GM12874 (cell line): ENCODE measurements around the gene KIF5A.

Experiments used
- TF ChIP-seq, protein P1 (sequence below): IDR thresholded peaks from 2 replicates; pipeline ENCODE4 v1.5.1; 2011; ENCODE audit warnings: low read depth, mild to moderate bottlenecking, control low read depth, low read length, moderate library complexity; ENCODE audit not compliant: insufficient read depth

Gene KIF5A

DNA sequence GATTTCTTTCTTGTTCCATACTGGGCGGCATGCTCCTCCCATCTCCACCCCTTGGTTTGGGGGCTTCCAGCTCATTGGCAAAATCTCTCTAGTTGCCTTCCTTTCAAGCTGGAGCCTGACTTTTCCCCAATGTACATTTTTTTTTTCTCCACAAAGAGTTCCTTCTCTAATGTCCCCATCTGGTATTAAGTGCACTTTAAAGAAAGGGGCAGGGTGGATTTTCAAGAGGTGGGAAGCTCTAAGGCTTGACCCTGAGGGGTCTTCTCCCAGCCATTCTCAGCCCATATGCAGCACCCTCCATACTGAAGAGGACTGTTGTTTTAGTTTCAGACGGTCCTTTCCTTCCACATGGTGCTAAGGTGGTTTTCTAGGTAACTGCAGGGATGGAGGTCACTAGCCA, 35.3 kb downstream of the KIF5A start:
- TF ChIP-seq, protein P1, sequence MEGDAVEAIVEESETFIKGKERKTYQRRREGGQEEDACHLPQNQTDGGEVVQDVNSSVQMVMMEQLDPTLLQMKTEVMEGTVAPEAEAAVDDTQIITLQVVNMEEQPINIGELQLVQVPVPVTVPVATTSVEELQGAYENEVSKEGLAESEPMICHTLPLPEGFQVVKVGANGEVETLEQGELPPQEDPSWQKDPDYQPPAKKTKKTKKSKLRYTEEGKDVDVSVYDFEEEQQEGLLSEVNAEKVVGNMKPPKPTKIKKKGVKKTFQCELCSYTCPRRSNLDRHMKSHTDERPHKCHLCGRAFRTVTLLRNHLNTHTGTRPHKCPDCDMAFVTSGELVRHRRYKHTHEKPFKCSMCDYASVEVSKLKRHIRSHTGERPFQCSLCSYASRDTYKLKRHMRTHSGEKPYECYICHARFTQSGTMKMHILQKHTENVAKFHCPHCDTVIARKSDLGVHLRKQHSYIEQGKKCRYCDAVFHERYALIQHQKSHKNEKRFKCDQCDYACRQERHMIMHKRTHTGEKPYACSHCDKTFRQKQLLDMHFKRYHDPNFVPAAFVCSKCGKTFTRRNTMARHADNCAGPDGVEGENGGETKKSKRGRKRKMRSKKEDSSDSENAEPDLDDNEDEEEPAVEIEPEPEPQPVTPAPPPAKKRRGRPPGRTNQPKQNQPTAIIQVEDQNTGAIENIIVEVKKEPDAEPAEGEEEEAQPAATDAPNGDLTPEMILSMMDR: no peak

DNA sequence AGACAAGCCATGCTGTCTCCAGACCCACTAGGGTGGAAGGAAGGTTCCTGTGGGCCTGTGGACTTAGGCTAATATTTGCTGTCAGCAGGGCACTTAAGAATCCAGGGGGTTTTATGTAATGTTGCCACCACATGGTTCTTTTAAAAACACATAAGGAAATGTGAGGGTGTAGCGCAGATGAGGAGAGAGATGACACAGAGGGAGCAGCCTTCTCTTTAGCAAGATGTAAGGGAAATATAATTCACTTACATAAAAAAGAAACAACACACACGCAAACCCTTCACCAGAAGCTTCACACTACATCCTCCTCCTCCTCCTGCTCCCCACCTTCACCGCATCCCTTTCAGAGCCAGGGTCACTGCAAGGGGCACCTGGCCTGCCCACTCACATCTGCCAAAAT, 36.3 kb downstream of the KIF5A start:
- TF ChIP-seq, protein P1: no peak

GRCh38 chr12:57586832-57587429, 37.1 kb downstream of the KIF5A start:
- TF ChIP-seq, protein P1: no peak

DNA sequence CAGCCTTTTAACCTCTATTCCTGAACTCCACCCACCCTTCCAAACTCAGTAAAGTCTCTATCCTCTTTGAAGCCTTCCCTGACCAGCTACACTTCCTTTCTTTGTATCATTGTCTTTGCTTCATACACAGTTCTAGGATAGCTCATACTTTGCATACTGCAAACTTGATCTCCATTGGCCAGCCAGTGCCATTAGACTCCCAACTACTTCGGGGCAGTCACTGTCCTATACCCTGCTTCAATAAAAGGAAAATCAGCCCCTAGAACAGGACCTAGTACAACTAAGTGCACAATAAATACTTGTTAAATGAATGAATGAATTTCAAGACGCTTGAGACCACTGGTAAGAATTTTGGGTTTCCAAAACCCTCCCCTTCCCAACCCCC, 40.6 kb downstream of the KIF5A start:
- TF ChIP-seq, protein P1: no peak

GRCh38 chr12:57590864-57591781, 41.3 kb downstream of the KIF5A start, which contains the start of gene PIP4K2C:
Gene PIP4K2C (plus strand): TSS chr12:57591192. CDS start chr12:57591290, 98 bp downstream.
- TF ChIP-seq, protein P1: no peak

DNA sequence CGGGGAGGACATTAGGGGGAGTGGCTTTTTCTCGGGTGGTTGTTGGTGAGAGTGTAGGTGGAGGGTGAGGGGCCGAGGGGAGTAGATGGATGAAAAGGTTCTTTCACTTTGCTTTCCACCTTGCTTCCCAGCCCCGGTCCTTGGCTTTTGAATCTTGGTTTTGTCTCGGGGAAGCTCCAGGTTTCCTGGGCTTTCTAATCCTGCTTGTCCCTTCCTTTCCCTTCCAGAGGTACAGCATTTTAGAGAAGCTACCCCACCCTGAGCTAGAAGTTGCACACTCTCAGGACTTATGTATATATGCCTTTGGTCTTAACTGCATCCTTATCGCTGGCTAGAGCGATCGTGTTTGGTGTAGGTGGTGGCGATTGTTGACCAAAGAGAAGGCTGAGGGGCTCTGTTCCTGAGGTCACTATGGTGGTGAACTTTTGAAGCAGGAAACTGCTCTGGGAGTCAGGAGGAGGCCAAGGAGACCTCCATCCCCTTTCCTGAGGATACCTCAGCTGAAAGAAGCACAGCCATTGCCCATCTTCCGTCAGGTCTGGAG, 42.0 kb downstream of the KIF5A start:
- TF ChIP-seq, protein P1: no peak

- TF ChIP-seq, protein P1: no peak
Observed at GRCh38 chr12:57592551-57593165, 42.8 kb downstream of the KIF5A start.
